ENCODE results near the gene PRRX1.

GRCh38 chr1:170691258-170691657 lies 27.3 kb downstream of the PRRX1 start:
- TF ChIP-seq POLR2A (IDR thresholded peaks at IDR 0.05; ENCODE audit: low read length) (no peak), GATA1 (IDR thresholded peaks at IDR 0.05; ENCODE audit: low read depth, low read length) (no peak)

Measured in erythroblast (primary cell).